IPS-NIHi11 (cell line): Measurements from ENCODE around the gene RPS15.

Experiments used
- DNase-seq: peaks from one replicate; pipeline ENCODE4 v3.0.0; 2012; ENCODE audit warnings: mixed read lengths, low spot score

RPS15 gene

DNA sequence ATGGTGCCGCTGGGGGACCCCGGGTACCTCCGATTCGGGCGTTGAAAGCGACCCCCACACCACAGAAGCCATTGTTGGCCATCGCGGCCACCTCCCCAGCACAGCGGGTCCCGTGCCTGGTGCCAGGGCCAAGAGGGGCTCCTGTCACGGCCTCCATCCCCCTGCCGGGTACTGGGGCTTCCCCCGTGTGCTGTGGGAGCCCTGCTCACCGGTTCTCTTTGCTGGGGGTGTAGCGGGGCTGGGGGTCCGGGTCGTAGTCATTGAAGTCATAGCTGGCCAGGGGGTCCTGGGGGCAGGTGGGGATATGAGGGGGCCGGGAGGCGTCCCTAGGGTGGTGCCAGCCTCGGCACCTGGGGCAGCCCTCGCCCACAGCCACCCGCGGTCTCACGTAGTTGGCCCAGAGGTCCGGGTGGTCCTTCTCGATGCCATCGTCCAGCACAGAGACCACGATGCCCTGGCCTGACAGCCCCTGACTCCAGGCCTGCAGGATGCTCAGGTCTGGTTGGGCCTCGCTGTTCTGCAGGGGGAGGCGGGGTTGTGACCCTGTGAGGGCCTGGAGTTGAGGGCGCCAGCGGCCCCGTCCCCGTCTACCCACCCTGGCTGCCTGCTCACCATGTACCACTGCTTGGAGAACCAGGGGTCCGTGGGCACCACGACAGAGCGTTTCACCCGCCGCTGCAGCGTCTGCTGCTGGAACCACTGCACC lies 49.5 kb downstream of the RPS15 start:
- DNase-seq = no peak

DNA sequence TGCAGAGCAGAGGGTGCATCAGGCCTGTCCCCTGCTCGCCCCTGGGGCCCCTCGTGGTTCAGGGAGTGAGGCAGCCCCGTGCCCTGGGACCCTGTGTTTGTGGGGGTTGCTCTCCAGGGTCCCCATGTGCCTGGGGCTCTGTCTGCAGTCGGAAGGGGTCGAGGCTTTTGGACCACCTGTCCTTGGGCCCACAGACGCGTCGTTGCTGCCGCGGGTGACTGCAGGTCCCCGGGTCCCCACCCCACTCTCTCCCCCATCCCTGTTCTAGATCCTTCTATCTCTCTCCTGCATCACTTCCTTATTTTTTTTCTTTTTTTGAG lies 50.0 kb downstream of the RPS15 start:
- DNase-seq = no peak

DNA sequence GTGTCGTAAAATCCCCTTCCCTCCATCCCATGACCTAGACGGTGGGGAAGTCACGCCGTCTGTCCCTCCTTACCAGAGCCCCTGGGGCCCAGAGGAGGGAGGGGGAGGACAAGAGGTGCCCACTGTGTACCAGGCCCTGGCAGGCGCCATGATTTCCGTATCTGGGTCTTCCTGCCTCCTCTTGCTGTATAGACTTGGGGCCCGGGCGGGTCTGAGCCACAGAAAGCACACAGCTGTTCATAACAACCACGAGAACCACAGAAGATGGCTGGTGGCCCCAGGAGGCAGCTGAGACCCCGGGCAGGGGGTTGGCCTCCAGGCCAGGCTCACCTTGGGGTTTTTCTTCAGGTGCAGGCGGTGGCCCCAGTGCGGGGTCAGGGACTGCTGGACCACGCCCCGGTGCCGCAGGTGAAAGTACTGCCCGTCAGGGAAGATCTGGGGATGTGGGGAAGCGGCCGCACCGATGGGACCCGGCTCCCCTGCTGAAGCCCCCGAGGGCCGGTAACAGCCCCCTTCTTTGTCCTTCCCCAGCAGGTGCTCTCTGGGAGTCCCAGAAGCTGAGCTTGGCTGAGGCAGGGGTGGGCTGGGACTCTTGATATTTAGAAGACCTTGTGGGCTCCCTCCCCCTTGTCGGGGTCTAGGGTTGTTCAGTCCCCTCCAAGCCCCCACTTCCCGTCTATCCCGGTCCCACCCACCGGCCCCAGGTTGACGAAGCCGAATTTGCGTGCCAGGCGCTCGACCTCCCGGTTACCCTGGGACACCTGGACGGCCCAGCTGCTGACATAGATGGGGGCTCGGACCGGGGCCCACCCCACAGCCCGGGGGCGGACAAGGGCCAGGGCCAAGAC lies 51.5 kb downstream of the RPS15 start:
- DNase-seq = peak; percentile 54
